ENCODE data around the gene RECK. TPM values are rescaled to one million over a fixed set of nuclear protein-coding genes. Genes with fewer than 3 reads are reported as not detected.

Gene RECK
- total RNA-seq, 8 experiments from 2014 or later = 3.9 to 42.2 (median 8.0) TPM

Other genes starting within 250 kb of the RECK start
- 10 to 100 TPM in 5 of 8 experiments, 1 to 10 TPM in 3; 5.5 to 37.8 (median 14.6) TPM for gene NPR2, start 245.3 kb upstream of the RECK start, total RNA-seq
- gene SPAG8, start 224.7 kb upstream of the RECK start, total RNA-seq = 10 to 100 TPM in 1 of 8 experiments, 1 to 10 TPM in 6, under 1 TPM in 1; 0.31 to 21.9 (median 2.4) TPM
- 10 to 100 TPM; 30.5 to 62.8 (median 42.9) TPM for gene HINT2, start 221.9 kb upstream of the RECK start, total RNA-seq
- under 1 TPM; 0.07 to 0.76 (median 0.25) TPM for gene FAM221B, start 208.2 kb upstream of the RECK start, total RNA-seq
- 10 to 100 TPM in 5 of 8 experiments, 1 to 10 TPM in 3; 2.4 to 17.0 (median 13.2) TPM for gene TMEM8B, start 207.7 kb upstream of the RECK start, total RNA-seq
- under 1 TPM in 4 of 8 experiments, not detected in 4; 0.27 to 0.97 (median 0.40) TPM for gene OR13J1, start 166.5 kb upstream of the RECK start, total RNA-seq
- 1 to 10 TPM in 4 of 8 experiments, under 1 TPM in 3, not detected in 1; 0.27 to 1.8 (median 1.0) TPM for gene HRCT1, start 130.7 kb upstream of the RECK start, total RNA-seq
- gene SPAAR, start 127.4 kb upstream of the RECK start, total RNA-seq = under 1 TPM in 5 of 8 experiments, not detected in 3; 0.11 to 0.91 (median 0.25) TPM
- 1 to 10 TPM in 1 of 8 experiments, under 1 TPM in 4, not detected in 3; 0.31 to 3.5 (median 0.40) TPM for gene OR2S2, start 78.8 kb upstream of the RECK start, total RNA-seq
- gene GLIPR2, start 99.8 kb downstream of the RECK start, total RNA-seq = 10 to 100 TPM in 1 of 8 experiments, 1 to 10 TPM in 7; 1.4 to 58.5 (median 4.3) TPM
- under 1 TPM in 4 of 8 experiments, not detected in 4; 0.08 to 0.47 (median 0.25) TPM for gene CCIN, start 132.5 kb downstream of the RECK start, total RNA-seq
- gene CLTA, start 154.0 kb downstream of the RECK start, total RNA-seq = 100 to 1,000 TPM; 131 to 258 (median 158) TPM
- gene GNE, start 221.5 kb downstream of the RECK start, total RNA-seq = 10 to 100 TPM; 17.0 to 22.7 (median 19.7) TPM

Data from motor neuron (in vitro differentiated cells).